H4 (cell line): ENCODE data around the gene MAD2L2. TPM values are rescaled to one million over a fixed set of nuclear protein-coding genes. Genes with fewer than 3 reads are reported as not detected.

Experiments used
- DNase-seq: peaks from one replicate; pipeline ENCODE4 v3.0.0-alpha.2; 2015; ENCODE audit warnings: low spot score
- total RNA-seq: library from RNA; depleted of rRNA; stranded (reverse); fragments of >200 nt; shearing (Covaris generic); gene quantifications from 2 replicates; pipeline ENCODE4 v1.2.3, GENCODE V29; 2014

MAD2L2 gene
- total RNA-seq, 1 experiment from 2014 or later = 130 TPM

- DNase-seq = peak; percentile 54
Observed at GRCh38 chr1:11653101-11653860, 27.7 kb downstream of the MAD2L2 start.

GRCh38 chr1:11652203-11652780, 28.7 kb downstream of the MAD2L2 start:
- DNase-seq = no peak

GRCh38 chr1:11651017-11651416, 29.9 kb downstream of the MAD2L2 start:
- DNase-seq = no peak

- DNase-seq = no peak
Observed at GRCh38 chr1:11650331-11650991, 30.5 kb downstream of the MAD2L2 start.

- no peak for DNase-seq
Observed at GRCh38 chr1:11649624-11650330, 31.2 kb downstream of the MAD2L2 start.

- DNase-seq = no peak
Observed at GRCh38 chr1:11649237-11649623, 31.7 kb downstream of the MAD2L2 start.

GRCh38 chr1:11648732-11649158, 32.2 kb downstream of the MAD2L2 start:
- no peak for DNase-seq

GRCh38 chr1:11648039-11648438, 32.9 kb downstream of the MAD2L2 start:
- DNase-seq = no peak

- DNase-seq = no peak
Observed at GRCh38 chr1:11647333-11647732, 33.6 kb downstream of the MAD2L2 start.

- DNase-seq = no peak
Observed at GRCh38 chr1:11646317-11646716, 34.6 kb downstream of the MAD2L2 start.

GRCh38 chr1:11645670-11646265, 35.2 kb downstream of the MAD2L2 start:
- peak; percentile 67 for DNase-seq

- no peak for DNase-seq
Observed at GRCh38 chr1:11645270-11645669, 35.7 kb downstream of the MAD2L2 start.

GRCh38 chr1:11643782-11644181, 37.2 kb downstream of the MAD2L2 start:
- DNase-seq = no peak

- DNase-seq = peak; percentile 53
Observed at GRCh38 chr1:11642418-11643017, 38.4 kb downstream of the MAD2L2 start.

GRCh38 chr1:11641776-11642305, 39.1 kb downstream of the MAD2L2 start:
- DNase-seq = no peak

- DNase-seq = no peak
Observed at GRCh38 chr1:11640944-11641343, 40.0 kb downstream of the MAD2L2 start.

GRCh38 chr1:11640101-11640500, 40.8 kb downstream of the MAD2L2 start:
- DNase-seq = no peak

GRCh38 chr1:11639372-11639771, 41.6 kb downstream of the MAD2L2 start:
- no peak for DNase-seq

- DNase-seq = no peak
Observed at GRCh38 chr1:11638121-11638520, 42.8 kb downstream of the MAD2L2 start.

- DNase-seq = no peak
Observed at GRCh38 chr1:11634365-11635192, 46.4 kb downstream of the MAD2L2 start.
